Measurements from ENCODE around the gene SIPA1L2.

SIPA1L2 gene

DNA sequence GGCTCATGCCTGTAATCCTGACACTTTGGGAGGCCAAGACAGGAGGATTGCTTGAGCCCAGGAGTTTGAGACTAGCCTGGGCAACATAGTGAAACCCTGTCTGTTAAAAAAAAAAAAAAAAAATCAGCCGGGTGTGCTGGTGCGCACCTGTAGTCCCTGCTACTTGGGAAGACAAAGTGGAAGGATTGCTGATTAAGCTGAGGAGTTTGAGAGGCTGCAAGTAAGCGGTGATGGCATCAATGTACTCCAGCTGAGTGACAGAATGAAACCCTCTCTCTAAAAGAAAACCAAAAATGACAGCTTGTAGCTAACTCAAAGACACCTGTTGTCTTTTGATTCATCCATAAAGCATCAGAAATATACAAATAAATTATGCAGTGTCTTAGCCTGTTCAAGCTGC lies 31.8 kb downstream of the SIPA1L2 start:
- H3K4me3 ChIP-seq (ENCODE audit: low read depth, low read length): no peak overlapping the region
- H3K36me3 ChIP-seq (ENCODE audit: control insufficient read depth, insufficient read depth, low read length): no peaks in the 10 kb centered on the region
- no peaks in the 10 kb centered on the region for H3K9me3 ChIP-seq (ENCODE audit: control insufficient read depth, insufficient read depth, low read length)
- H3K27me3 ChIP-seq (ENCODE audit: control insufficient read depth, insufficient read depth, low read length): no peaks in the 10 kb centered on the region
- no peak overlapping the region for H3K9ac ChIP-seq (ENCODE audit: low read depth, low read length)
- H3K4me1 ChIP-seq (ENCODE audit: control insufficient read depth, insufficient read depth, low read length): no peaks in the 10 kb centered on the region
- H3K27ac ChIP-seq (ENCODE audit: low read depth, low read length): no peak overlapping the region

DNA sequence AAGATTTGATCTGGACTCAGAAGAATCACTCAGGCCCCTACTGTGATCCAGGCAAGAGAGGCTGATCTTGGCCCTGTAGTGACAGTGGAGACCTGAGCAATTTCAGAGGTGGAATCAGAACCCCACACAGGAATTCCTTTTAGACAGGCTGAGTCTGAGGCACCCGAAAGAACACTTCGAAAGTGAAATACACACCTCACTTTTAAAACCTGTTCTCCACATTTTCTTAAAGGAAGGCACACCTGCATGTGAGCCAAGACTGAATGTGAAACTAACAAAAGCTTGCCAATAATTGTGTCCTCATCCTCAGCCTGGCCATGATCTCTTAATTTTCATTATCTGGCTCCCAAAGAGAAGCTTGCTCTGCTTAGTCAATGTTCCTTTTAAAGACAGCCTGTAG lies 32.2 kb downstream of the SIPA1L2 start:
- H3K9me3 ChIP-seq (ENCODE audit: control insufficient read depth, insufficient read depth, low read length): no peaks in the 10 kb centered on the region
- H3K27ac ChIP-seq (ENCODE audit: low read depth, low read length): no peak overlapping the region
- H3K9ac ChIP-seq (ENCODE audit: low read depth, low read length): no peak overlapping the region

DNA sequence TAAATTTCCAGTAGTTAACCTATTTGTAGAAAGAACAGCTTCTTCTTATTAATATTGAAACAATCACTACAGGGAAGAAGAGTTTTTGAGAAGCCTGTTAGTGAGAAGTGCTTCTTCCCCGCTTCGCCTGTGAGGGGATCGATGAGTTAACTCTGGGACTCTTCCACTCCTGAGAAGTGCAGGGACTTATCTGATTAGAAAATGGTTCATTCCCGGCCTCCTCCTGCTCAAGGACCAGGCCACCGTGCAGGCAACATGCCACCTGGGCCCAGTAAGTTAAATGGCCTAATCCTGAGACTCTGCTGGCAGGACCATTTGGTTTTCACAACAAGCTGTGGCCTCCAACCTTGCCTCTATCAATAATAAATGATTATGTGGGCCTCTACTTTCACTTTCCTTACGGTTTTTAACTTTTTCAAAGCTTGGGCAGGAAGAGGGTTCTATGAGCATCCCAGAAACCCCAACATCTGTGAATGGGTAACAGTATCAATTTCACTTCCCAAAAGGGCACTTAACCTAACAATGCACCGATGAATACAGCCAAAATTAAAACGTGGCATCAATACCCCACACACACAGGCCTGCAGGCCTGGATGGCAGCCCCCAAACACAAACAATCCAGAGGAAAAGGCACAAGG lies 33.1 kb downstream of the SIPA1L2 start:
- Histone ChIP-seq H3K27ac (ENCODE audit: low read depth, low read length) (no peak overlapping the region), H3K36me3 (ENCODE audit: control insufficient read depth, insufficient read depth, low read length) (no peaks in the 10 kb centered on the region), H3K9ac (ENCODE audit: low read depth, low read length) (no peak overlapping the region), H3K9me3 (ENCODE audit: control insufficient read depth, insufficient read depth, low read length) (no peaks in the 10 kb centered on the region), H3K4me3 (ENCODE audit: low read depth, low read length) (no peak overlapping the region), H3K27me3 (ENCODE audit: control insufficient read depth, insufficient read depth, low read length) (no peaks in the 10 kb centered on the region), H3K4me1 (ENCODE audit: control insufficient read depth, insufficient read depth, low read length) (0 out of 2 replicates have a peak, but pooled peaks cover under 1% of the 10 kb centered on the region)

More for the DNA sequence above, 32.2 kb downstream of the SIPA1L2 start:
- Histone ChIP-seq H3K4me3 (ENCODE audit: low read depth, low read length) (no peak overlapping the region), H3K4me1 (ENCODE audit: control insufficient read depth, insufficient read depth, low read length) (no peaks in the 10 kb centered on the region), H3K36me3 (ENCODE audit: control insufficient read depth, insufficient read depth, low read length) (no peaks in the 10 kb centered on the region), H3K27me3 (ENCODE audit: control insufficient read depth, insufficient read depth, low read length) (no peaks in the 10 kb centered on the region)

DNA sequence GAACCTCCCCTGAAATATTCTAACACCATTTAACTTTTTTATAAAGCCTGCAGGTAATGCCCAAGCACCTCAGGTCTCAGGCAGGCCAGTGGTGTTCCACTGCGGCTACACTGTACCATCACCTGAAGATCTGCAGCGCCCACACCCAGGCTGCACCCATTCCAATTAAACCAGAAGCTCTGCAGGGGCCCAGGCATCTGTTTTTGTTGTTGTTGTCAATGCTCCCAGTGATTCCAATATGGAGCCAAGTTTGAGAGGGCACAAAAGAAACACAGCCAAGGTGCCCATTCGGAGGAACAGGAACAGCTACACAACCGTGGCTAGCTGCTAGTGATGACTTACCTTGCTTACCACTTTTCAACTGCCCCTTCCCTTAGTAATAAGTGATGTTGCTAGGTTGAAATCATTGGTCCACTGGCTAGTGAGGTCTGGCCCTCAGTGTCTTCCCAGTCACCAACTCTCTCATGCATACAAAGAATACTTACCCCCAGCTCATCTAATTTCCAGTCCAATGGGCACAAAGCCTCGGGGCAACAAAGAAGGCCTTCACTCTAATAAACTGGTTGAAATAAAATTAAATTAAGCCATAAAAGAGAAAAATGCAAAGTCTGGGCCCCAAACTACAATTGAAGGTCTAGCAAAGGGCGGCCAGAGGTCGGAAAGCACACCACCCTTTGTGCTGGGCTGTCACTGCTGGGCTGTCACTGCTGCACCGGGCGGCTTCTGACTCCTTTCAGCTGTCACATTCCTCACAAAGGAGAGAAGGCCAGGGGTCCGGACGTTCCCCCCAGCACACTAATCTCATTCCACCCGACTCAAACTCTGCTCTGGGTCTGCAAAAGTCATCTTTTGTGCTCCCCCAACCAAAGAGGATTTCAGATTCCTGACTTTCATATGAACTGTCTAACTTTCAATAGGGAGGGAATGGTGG lies 34.9 kb downstream of the SIPA1L2 start:
- no peak overlapping the region for H3K4me3 ChIP-seq (ENCODE audit: low read depth, low read length)
- no peak overlapping the region for H3K9ac ChIP-seq (ENCODE audit: low read depth, low read length)
- 0 out of 2 replicates have a peak, but pooled peaks cover 7% of the 10 kb centered on the region for H3K4me1 ChIP-seq (ENCODE audit: control insufficient read depth, insufficient read depth, low read length)
- no peaks in the 10 kb centered on the region for H3K27me3 ChIP-seq (ENCODE audit: control insufficient read depth, insufficient read depth, low read length)
- H3K36me3 ChIP-seq (ENCODE audit: control insufficient read depth, insufficient read depth, low read length): no peaks in the 10 kb centered on the region
- H3K27ac ChIP-seq (ENCODE audit: low read depth, low read length): no peak overlapping the region
- H3K9me3 ChIP-seq (ENCODE audit: control insufficient read depth, insufficient read depth, low read length): no peaks in the 10 kb centered on the region

DNA sequence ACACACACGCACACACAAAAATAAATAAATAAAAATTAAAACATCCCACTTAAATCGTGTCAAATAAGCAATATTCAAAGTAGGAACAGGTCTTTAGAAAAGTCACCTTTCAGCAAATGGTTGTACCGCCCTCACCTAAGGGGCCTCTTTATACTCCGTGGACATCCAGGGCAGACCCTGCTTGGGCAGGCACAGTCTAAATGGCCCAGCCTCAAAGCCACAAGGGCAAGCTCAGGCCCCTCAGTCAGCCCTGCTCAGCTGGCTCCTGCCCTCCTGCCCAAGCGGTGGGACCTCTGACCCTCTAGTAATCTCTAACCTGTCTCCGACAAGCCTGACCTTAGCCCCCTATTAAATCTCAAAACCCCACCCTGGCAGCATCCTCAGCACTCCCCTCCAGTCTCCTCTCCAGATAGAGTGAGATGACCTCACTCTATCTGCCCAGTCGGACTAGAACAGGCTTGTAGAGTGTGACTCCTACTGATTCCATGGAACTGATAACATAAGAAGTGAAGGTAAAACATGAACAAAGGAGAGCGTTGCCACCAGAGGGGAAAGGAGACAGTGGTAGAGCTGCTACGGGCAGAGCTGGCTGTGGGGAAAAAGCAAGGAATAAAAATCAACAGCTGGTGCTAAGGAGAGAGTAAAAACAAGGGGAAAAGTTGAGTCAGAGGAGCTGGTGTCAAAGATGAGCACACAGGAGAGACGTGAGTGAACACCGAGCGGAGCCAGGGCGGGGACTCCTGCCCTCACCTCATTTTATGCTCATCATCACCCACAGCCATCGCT lies 36.0 kb downstream of the SIPA1L2 start:
- Histone ChIP-seq H3K36me3 (ENCODE audit: control insufficient read depth, insufficient read depth, low read length) (no peaks in the 10 kb centered on the region), H3K9me3 (ENCODE audit: control insufficient read depth, insufficient read depth, low read length) (no peaks in the 10 kb centered on the region), H3K4me1 (ENCODE audit: control insufficient read depth, insufficient read depth, low read length) (0 out of 2 replicates have a peak, but pooled peaks cover 7% of the 10 kb centered on the region), H3K9ac (ENCODE audit: low read depth, low read length) (no peak overlapping the region), H3K27ac (ENCODE audit: low read depth, low read length) (no peak overlapping the region), H3K4me3 (ENCODE audit: low read depth, low read length) (no peak overlapping the region), H3K27me3 (ENCODE audit: control insufficient read depth, insufficient read depth, low read length) (no peaks in the 10 kb centered on the region)

DNA sequence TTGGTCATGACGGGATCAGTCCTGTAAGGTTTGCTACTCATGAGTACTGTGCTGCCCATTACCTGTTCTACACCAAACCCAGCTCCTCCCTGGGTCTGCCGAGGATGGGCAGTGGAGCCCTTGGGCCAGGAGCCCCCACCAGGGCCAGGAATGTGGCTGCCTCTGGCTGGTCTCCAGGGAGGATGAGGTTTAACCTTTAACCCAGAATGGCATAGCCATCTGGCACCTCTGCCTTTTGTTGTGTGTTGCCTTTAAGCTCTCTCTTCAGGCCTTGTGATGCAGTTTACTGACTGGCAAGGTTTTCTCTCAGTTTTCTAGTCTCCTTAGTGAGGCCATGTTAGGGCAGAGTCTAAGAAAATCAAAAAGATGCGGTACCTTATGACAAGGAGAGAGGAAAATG lies 38.6 kb downstream of the SIPA1L2 start:
- no peaks in the 10 kb centered on the region for H3K36me3 ChIP-seq (ENCODE audit: control insufficient read depth, insufficient read depth, low read length)

DNA sequence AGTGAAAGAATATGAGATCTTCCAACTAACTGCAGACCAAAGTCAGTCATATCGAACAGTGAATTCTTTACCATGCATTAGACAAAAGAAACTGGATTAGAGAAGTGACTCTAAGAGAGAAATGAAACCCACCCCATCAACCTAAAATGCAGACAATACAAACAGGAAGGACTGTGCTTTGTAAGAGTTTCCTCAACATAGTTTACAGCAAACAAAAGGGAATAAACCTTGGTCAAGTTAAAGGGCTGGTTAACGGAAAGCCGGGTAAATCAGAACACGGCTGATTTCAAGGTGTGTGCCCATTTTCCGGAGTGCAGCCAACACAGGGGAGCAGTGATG lies 39.2 kb downstream of the SIPA1L2 start:
- H3K27ac ChIP-seq (ENCODE audit: low read depth, low read length): no peak overlapping the region
- no peak overlapping the region for H3K4me3 ChIP-seq (ENCODE audit: low read depth, low read length)
- no peaks in the 10 kb centered on the region for H3K9me3 ChIP-seq (ENCODE audit: control insufficient read depth, insufficient read depth, low read length)

More for the DNA sequence above, 38.6 kb downstream of the SIPA1L2 start:
- Histone ChIP-seq H3K4me1 (ENCODE audit: control insufficient read depth, insufficient read depth, low read length) (0 out of 2 replicates have a peak, but pooled peaks cover 7% of the 10 kb centered on the region), H3K9me3 (ENCODE audit: control insufficient read depth, insufficient read depth, low read length) (no peaks in the 10 kb centered on the region), H3K27ac (ENCODE audit: low read depth, low read length) (no peak overlapping the region), H3K4me3 (ENCODE audit: low read depth, low read length) (no peak overlapping the region), H3K9ac (ENCODE audit: low read depth, low read length) (no peak overlapping the region), H3K27me3 (ENCODE audit: control insufficient read depth, insufficient read depth, low read length) (no peaks in the 10 kb centered on the region)

DNA sequence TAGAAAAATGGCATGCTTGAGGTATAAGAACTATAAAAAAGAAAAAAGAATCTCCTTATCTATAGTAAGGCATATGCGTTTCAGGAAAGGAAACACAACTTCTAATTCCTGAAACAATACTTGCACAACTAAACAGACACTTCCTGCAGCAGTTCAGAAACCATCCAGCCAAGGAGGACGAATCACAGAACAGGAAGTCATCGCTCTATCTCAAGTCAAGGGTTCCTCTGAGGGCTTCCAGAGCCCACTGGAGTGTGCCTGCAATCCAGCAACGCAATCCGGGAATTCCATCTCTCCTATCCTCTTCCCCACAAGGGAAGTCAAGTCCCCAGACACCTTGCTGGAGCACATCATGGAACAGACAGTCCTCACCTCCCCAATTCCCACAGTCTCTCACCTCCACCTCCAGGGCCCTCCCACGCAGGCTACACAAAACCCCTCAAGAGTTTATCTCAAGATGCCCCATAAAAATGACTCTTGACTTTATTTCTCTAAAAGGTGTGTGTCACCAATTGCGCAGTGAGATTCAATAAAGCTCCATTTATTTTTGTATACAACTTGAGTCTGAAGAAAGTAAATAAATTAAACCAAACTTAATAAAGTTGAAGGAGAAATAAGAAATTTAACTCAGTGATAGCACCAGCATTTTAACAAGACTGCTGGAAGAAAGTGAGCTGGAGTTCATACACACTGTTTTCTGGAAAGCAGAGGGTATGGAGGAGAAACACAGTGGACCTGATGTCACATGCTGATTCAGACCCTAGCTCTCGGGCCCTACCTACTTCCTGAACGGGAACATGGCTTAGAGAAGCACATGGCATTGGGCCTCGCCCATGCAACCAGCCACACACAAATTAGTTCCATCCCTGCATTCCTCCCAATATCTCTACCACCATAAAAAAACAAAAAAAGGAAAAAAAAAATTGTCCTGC lies 39.9 kb downstream of the SIPA1L2 start:
- H3K36me3 ChIP-seq (ENCODE audit: control insufficient read depth, insufficient read depth, low read length): no peaks in the 10 kb centered on the region
- no peak overlapping the region for H3K4me3 ChIP-seq (ENCODE audit: low read depth, low read length)
- H3K27ac ChIP-seq (ENCODE audit: low read depth, low read length): no peak overlapping the region
- no peaks in the 10 kb centered on the region for H3K9me3 ChIP-seq (ENCODE audit: control insufficient read depth, insufficient read depth, low read length)
- H3K9ac ChIP-seq (ENCODE audit: low read depth, low read length): no peak overlapping the region
- no peaks in the 10 kb centered on the region for H3K27me3 ChIP-seq (ENCODE audit: control insufficient read depth, insufficient read depth, low read length)
- peaks cover 15% of the 10 kb centered on the region for H3K4me1 ChIP-seq (ENCODE audit: control insufficient read depth, insufficient read depth, low read length)

More for the DNA sequence above, 39.2 kb downstream of the SIPA1L2 start:
- peaks cover 10% of the 10 kb centered on the region for H3K4me1 ChIP-seq (ENCODE audit: control insufficient read depth, insufficient read depth, low read length)
- H3K9ac ChIP-seq (ENCODE audit: low read depth, low read length): no peak overlapping the region
- no peaks in the 10 kb centered on the region for H3K27me3 ChIP-seq (ENCODE audit: control insufficient read depth, insufficient read depth, low read length)
- no peaks in the 10 kb centered on the region for H3K36me3 ChIP-seq (ENCODE audit: control insufficient read depth, insufficient read depth, low read length)

DNA sequence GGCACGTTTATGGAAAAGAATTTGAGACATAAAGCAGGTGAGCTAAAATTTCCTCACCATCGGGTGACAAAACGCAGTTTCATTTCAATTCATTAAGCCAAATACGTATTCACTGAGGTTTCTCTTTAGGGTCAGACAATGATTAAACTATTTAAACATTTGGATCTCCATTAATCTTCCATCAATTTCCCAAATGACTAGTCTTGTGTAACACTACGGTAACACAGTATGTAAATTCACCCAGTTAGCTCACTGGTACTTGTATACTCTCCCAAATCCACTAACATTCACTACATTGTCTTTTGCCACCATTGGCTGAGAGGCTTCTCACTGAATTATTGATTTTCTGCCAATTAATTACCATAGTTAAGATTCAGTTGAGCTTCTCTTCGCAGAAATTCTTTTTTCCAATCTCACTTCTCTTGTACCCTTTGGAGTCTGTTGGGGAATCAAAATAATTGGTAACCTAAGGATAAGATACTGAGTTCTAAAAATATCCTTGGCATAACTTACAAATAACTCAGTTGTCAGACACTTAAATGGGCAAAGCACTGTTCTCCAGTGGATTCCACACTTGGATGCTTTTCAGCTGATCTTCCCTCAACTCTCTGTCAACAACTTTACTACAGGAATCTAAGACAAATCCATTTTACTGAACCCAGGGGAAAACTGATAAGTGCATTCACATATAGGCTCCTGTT lies 40.7 kb downstream of the SIPA1L2 start:
- H3K9me3 ChIP-seq (ENCODE audit: control insufficient read depth, insufficient read depth, low read length): no peaks in the 10 kb centered on the region
- no peaks in the 10 kb centered on the region for H3K27me3 ChIP-seq (ENCODE audit: control insufficient read depth, insufficient read depth, low read length)
- H3K4me3 ChIP-seq (ENCODE audit: low read depth, low read length): no peak overlapping the region
- H3K27ac ChIP-seq (ENCODE audit: low read depth, low read length): no peak overlapping the region
- H3K9ac ChIP-seq (ENCODE audit: low read depth, low read length): no peak overlapping the region
- peaks cover 15% of the 10 kb centered on the region for H3K4me1 ChIP-seq (ENCODE audit: control insufficient read depth, insufficient read depth, low read length)
- no peaks in the 10 kb centered on the region for H3K36me3 ChIP-seq (ENCODE audit: control insufficient read depth, insufficient read depth, low read length)
